ENCODE data around the gene SLC28A1. TPM values are rescaled to one million over a fixed set of nuclear protein-coding genes. Genes with fewer than 3 reads are reported as not detected.

The SLC28A1 gene
- total RNA-seq, 1 experiment from 2014 or later = 1.1 TPM

- CTCF ChIA-PET = no interaction called here
- POLR2A ChIA-PET (ENCODE audit: unreplicated experiment) = no interaction called here
- no peaks in the 10 kb centered on the region for H4K20me1 ChIP-seq (ENCODE audit: low read length)
- BruUV-seq (replicated peaks) = no TSS peak
- no peaks in the 10 kb centered on the region for H3F3A ChIP-seq (ENCODE audit: low read length, unreplicated experiment)
- H3K27me3 ChIP-seq (ENCODE audit: low read length) = no peaks in the 10 kb centered on the region
- intact Hi-C loops (cut with micrococcal nuclease) = no loop called here
- H3K4me1 ChIP-seq (ENCODE audit: insufficient read depth, low read length) = peaks cover 23% of the 10 kb centered on the region
- H3K4me2 ChIP-seq (ENCODE audit: low read length) = no peak overlapping the region
- no peaks in the 10 kb centered on the region for H3K79me2 ChIP-seq (ENCODE audit: low read length)
- no peak overlapping the region for H3K9ac ChIP-seq (ENCODE audit: low read length)
- H3K4me3 ChIP-seq (ENCODE audit: low read length) = no peak overlapping the region
- no peak for ATAC-seq
- H3K36me3 ChIP-seq (ENCODE audit: low read depth, low read length) = no peaks in the 10 kb centered on the region
- H3K9me3 ChIP-seq (ENCODE audit: low read length) = no peaks in the 10 kb centered on the region
- TF ChIP-seq, protein P1, sequence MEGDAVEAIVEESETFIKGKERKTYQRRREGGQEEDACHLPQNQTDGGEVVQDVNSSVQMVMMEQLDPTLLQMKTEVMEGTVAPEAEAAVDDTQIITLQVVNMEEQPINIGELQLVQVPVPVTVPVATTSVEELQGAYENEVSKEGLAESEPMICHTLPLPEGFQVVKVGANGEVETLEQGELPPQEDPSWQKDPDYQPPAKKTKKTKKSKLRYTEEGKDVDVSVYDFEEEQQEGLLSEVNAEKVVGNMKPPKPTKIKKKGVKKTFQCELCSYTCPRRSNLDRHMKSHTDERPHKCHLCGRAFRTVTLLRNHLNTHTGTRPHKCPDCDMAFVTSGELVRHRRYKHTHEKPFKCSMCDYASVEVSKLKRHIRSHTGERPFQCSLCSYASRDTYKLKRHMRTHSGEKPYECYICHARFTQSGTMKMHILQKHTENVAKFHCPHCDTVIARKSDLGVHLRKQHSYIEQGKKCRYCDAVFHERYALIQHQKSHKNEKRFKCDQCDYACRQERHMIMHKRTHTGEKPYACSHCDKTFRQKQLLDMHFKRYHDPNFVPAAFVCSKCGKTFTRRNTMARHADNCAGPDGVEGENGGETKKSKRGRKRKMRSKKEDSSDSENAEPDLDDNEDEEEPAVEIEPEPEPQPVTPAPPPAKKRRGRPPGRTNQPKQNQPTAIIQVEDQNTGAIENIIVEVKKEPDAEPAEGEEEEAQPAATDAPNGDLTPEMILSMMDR (conservative IDR thresholded peaks at IDR 0.05; ENCODE audit: low read depth, low read length) = no peak
- TF ChIP-seq EZH2 (IDR thresholded peaks at IDR 0.05; ENCODE audit: low read length, unreplicated experiment) = no peak
- no peak for TF ChIP-seq EZH2phosphoT487 (IDR thresholded peaks at IDR 0.05; ENCODE audit: borderline replicate concordance, low read length)
- H3K9me2 ChIP-seq (replicated peaks; ENCODE audit: low read length) = no peaks in the 10 kb centered on the region
- no peak overlapping the region for H3K27ac ChIP-seq (ENCODE audit: low read length)
- no peak overlapping the region for H2AFZ ChIP-seq (ENCODE audit: low read length)
- DNase-seq = no peak
Measured at GRCh38 chr15:84836844-84837243, 47.6 kb upstream of the SLC28A1 start.

DNA sequence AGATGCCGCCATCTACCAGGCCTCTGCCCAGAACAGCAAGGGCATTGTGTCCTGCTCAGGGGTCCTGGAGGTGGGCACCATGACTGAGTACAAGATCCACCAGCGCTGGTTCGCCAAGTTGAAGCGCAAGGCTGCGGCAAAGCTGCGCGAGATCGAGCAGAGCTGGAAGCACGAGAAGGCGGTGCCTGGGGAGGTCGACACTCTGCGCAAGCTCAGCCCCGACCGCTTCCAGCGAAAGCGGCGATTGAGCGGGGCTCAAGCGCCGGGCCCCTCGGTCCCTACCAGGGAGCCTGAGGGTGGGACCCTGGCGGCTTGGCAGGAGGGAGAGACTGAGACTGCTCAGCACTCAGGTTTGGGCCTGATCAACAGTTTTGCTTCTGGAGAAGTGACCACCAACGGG lies 44.7 kb upstream of the SLC28A1 start:
- Histone ChIP-seq H3K9me2 (replicated peaks; ENCODE audit: low read length) (no peaks in the 10 kb centered on the region), H3K9me3 (ENCODE audit: low read length) (no peaks in the 10 kb centered on the region), H4K20me1 (ENCODE audit: low read length) (no peaks in the 10 kb centered on the region), H3F3A (ENCODE audit: low read length, unreplicated experiment) (no peaks in the 10 kb centered on the region), H3K4me3 (ENCODE audit: low read length) (no peak overlapping the region), H3K9ac (ENCODE audit: low read length) (no peak overlapping the region), H3K27ac (ENCODE audit: low read length) (no peak overlapping the region), H3K27me3 (ENCODE audit: low read length) (no peaks in the 10 kb centered on the region), H2AFZ (ENCODE audit: low read length) (no peak overlapping the region), H3K4me2 (ENCODE audit: low read length) (no peak overlapping the region), H3K36me3 (ENCODE audit: low read depth, low read length) (no peaks in the 10 kb centered on the region), H3K79me2 (ENCODE audit: low read length) (no peaks in the 10 kb centered on the region), H3K4me1 (ENCODE audit: insufficient read depth, low read length) (peaks cover 12% of the 10 kb centered on the region)
- no TSS peak for BruUV-seq (replicated peaks)
- DNase-seq = no peak
- TF ChIP-seq EZH2phosphoT487 (IDR thresholded peaks at IDR 0.05; ENCODE audit: borderline replicate concordance, low read length) (no peak), EZH2 (IDR thresholded peaks at IDR 0.05; ENCODE audit: low read length, unreplicated experiment) (no peak)
- TF ChIP-seq, protein P1 (conservative IDR thresholded peaks at IDR 0.05; ENCODE audit: low read depth, low read length) = no peak
- POLR2A ChIA-PET (ENCODE audit: unreplicated experiment) = no interaction called here
- ATAC-seq = no peak
- CTCF ChIA-PET = no interaction called here
- intact Hi-C loops (cut with micrococcal nuclease) = no loop called here

DNA sequence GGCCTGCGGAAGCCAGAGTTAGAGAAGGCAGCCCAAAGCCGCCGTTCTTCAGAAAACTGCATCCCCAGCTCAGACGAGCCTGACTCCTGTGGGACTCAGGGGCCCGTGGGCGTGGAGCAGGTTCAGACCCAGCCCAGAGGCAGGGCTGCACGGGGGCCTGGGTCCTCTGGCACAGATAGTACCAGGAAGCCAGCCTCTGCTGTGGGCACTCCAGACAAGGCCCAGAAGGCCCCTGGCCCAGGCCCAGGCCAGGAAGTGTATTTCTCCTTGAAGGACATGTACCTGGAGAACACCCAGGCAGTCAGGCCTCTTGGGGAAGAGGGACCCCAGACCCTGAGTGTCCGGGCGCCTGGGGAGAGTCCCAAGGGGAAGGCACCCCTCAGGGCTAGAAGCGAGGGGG lies 44.2 kb upstream of the SLC28A1 start:
- Histone ChIP-seq H3K4me2 (ENCODE audit: low read length) (no peak overlapping the region), H3K4me3 (ENCODE audit: low read length) (no peak overlapping the region), H3K79me2 (ENCODE audit: low read length) (no peaks in the 10 kb centered on the region), H3K9me3 (ENCODE audit: low read length) (no peaks in the 10 kb centered on the region), H3K9ac (ENCODE audit: low read length) (no peak overlapping the region), H3K27me3 (ENCODE audit: low read length) (no peaks in the 10 kb centered on the region), H4K20me1 (ENCODE audit: low read length) (no peaks in the 10 kb centered on the region), H3K27ac (ENCODE audit: low read length) (no peak overlapping the region), H3K36me3 (ENCODE audit: low read depth, low read length) (no peaks in the 10 kb centered on the region), H2AFZ (ENCODE audit: low read length) (no peak overlapping the region), H3K9me2 (replicated peaks; ENCODE audit: low read length) (no peaks in the 10 kb centered on the region), H3F3A (ENCODE audit: low read length, unreplicated experiment) (no peaks in the 10 kb centered on the region), H3K4me1 (ENCODE audit: insufficient read depth, low read length) (peaks cover 15% of the 10 kb centered on the region)
- intact Hi-C loops (cut with micrococcal nuclease) = no loop called here
- no TSS peak for BruUV-seq (replicated peaks)
- ChIA-PET CTCF (no interaction called here), POLR2A (ENCODE audit: unreplicated experiment) (no interaction called here)
- ATAC-seq = no peak
- DNase-seq = no peak
- no peak for TF ChIP-seq EZH2 (IDR thresholded peaks at IDR 0.05; ENCODE audit: low read length, unreplicated experiment)
- TF ChIP-seq, protein P1 (conservative IDR thresholded peaks at IDR 0.05; ENCODE audit: low read depth, low read length) = no peak
- TF ChIP-seq EZH2phosphoT487 (IDR thresholded peaks at IDR 0.05; ENCODE audit: borderline replicate concordance, low read length) = no peak
